Omental fat pad (tissue), 4 donors: Measurements from ENCODE around the gene ASCC3. TPM values are rescaled to one million over a fixed set of nuclear protein-coding genes. Genes with fewer than 3 reads are reported as not detected.

ENCODE experiments used
- ATAC-seq: fragments of 150-250 bp; one replicate; pipeline ENCODE4 v1.9.1; 2016; ENCODE audit warnings: mild to moderate bottlenecking, moderate library complexity; ENCODE audit not compliant: low FRiP score
- DNase-seq: peaks from one replicate; pipeline ENCODE4 v3.0.0-alpha.2; 2019; ENCODE audit warnings: low spot score
- total RNA-seq, 4 donors: library from RNA; depleted of rRNA; stranded (reverse); fragments of >200 nt; gene quantifications; one replicate each; pipeline ENCODE4 v1.1.0, GENCODE V29; 2016
- TF ChIP-seq, protein P1 (sequence below), 3 donors: fragments of 450-650 bp; IDR thresholded peaks; one replicate each; pipeline ENCODE4 v1.5.1; 2016 to 2017; ENCODE audit warnings: antibody characterized with exemption in 3 of 3, mild to moderate bottlenecking in 3 of 3, moderate library complexity in 2 of 3

Gene ASCC3
- total RNA-seq, 4 donors from 2014 or later, result 20.1 to 44.8 (median 25.9) TPM

DNA sequence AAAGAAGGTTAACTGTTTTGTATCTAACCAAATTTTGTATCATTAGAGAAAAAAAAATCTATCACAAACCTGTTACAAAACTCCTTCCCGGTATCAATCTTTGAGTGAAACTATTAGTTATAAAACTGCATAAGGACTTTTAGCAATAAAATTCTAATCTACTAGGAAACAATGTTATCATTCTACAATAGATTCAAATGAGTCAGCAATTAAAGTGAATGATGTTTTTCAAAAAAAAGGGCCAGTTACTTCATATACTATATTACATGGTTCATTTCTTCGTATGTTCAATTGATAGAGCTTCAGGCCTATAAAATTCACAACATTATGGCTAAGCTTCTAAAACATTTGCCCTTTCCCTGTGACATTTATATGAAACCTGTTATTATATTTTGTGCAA lies 15.6 kb downstream of the ASCC3 start:
- TF ChIP-seq, protein P1, sequence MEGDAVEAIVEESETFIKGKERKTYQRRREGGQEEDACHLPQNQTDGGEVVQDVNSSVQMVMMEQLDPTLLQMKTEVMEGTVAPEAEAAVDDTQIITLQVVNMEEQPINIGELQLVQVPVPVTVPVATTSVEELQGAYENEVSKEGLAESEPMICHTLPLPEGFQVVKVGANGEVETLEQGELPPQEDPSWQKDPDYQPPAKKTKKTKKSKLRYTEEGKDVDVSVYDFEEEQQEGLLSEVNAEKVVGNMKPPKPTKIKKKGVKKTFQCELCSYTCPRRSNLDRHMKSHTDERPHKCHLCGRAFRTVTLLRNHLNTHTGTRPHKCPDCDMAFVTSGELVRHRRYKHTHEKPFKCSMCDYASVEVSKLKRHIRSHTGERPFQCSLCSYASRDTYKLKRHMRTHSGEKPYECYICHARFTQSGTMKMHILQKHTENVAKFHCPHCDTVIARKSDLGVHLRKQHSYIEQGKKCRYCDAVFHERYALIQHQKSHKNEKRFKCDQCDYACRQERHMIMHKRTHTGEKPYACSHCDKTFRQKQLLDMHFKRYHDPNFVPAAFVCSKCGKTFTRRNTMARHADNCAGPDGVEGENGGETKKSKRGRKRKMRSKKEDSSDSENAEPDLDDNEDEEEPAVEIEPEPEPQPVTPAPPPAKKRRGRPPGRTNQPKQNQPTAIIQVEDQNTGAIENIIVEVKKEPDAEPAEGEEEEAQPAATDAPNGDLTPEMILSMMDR (IDR thresholded peaks at IDR 0.05), result no peak
- ATAC-seq, result no peak

GRCh38 chr6:100862063-100862462 lies 19.1 kb downstream of the ASCC3 start:
- ATAC-seq (no peak), DNase-seq (no peak)
- TF ChIP-seq, protein P1 (IDR thresholded peaks at IDR 0.05), result no peak

More for the DNA sequence above, 15.6 kb downstream of the ASCC3 start:
- no peak for DNase-seq

GRCh38 chr6:100856146-100856545 lies 25.0 kb downstream of the ASCC3 start:
- no peak for ATAC-seq
- DNase-seq, result no peak
- TF ChIP-seq, protein P1 (IDR thresholded peaks at IDR 0.05), result no peak

DNA sequence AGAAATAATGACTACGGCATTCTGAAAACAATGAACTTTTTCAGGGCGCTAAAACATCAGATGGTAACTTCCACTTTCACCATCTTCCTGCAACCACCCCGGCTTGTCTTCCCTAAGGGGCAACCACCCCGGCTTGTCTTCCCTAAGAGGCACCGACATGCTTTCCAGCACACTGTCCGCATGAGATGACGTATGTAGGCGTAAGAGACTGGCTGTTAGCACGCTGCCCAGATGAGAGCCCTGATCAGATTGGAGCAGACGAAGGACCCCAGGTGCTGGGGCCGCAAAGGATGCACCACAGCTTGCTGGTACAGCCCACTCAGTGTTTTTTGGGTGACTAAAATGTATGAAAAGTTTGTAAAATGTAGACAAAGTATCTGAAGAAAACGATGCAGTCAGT lies 29.3 kb downstream of the ASCC3 start:
- DNase-seq (no peak), ATAC-seq (no peak)
- TF ChIP-seq, protein P1 (IDR thresholded peaks at IDR 0.05), result no peak

- DNase-seq, result no peak
- ATAC-seq, result no peak
- TF ChIP-seq, protein P1 (IDR thresholded peaks at IDR 0.05), result no peak
These were observed 31.0 kb downstream of the ASCC3 start for GRCh38 chr6:100850174-100850573.

GRCh38 chr6:100846276-100846675 lies 34.9 kb downstream of the ASCC3 start:
- TF ChIP-seq, protein P1 (IDR thresholded peaks at IDR 0.05), result no peak
- no peak for ATAC-seq
- DNase-seq, result no peak

DNA sequence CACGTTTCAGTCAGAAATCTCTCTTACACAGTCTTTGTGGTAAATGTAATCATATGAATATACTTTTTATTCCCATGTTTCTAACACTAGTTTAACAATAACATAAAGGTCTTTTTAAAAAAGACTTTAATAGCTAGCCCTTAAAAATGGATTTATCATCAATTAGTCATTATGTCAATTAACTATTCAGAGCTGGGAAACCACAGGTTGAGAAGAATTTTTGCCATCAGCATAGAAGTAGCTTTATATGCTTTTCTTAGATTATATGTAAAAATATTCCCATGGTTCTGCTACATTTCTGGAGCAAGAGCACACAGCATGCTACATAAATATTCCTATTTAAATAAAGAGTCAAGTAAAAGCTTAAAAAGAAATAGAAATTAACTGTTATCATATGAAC lies 35.5 kb downstream of the ASCC3 start:
- ATAC-seq (no peak), DNase-seq (no peak)
- TF ChIP-seq, protein P1 (IDR thresholded peaks at IDR 0.05), result no peak
